HEK293 (cell line): ENCODE data around the gene FBXO3.
A peak's percentile ranks its signal among the peaks of the same experiment; 100 is the strongest.

Experiments
- CTCF ChIA-PET: fragments of 350-600 bp; formaldehyde crosslinking; extraction: SDS; loops from one replicate; lab custom pipeline; 2021; ENCODE audit warnings: antibody characterized with exemption; lab: Yijun Ruan, JAX
- POLR2A ChIA-PET: fragments of 300-600 bp; formaldehyde crosslinking; extraction: SDS; loops from one replicate; lab custom pipeline; 2020; ENCODE audit warnings: antibody characterized with exemption, inconsistent platforms; lab: Yijun Ruan, JAX
- H3K27ac ChIP-seq: fragments of 200-500 bp; sonication (Bioruptor generic); 2 replicates; pipeline ENCODE4 v1.5.1; 2014; ENCODE audit warnings: low read depth, low read length, control low read depth, inconsistent platforms; ENCODE audit errors: extremely low read depth
- H3K36me3 ChIP-seq, 2 experiments: fragments of 200-500 bp in 1 of 2; sonication (Bioruptor generic) in 1 of 2; 1 replicate in 1 of 2; 2 replicates in 1 of 2; pipeline ENCODE4 v1.5.1; 2014 to 2017; ENCODE audit warnings: inconsistent platforms in 2 of 2, low read length in 2 of 2; ENCODE audit not compliant: control insufficient read depth in 2 of 2, insufficient read depth in 1 of 2
- H3K4me1 ChIP-seq: fragments of 200-500 bp; sonication (Bioruptor generic); 2 replicates; pipeline ENCODE4 v1.5.1; 2014; ENCODE audit warnings: mild to moderate bottlenecking, low read length, inconsistent platforms; ENCODE audit not compliant: control insufficient read depth, insufficient read depth
- H3K4me3 ChIP-seq: 2 replicates; pipeline ENCODE4 v1.5.1; 2011; ENCODE audit warnings: low read depth, mild to moderate bottlenecking, control low read depth, low read length, moderate library complexity
- H3K9me3 ChIP-seq: fragments of 200-500 bp; sonication (Bioruptor generic); 2 replicates; pipeline ENCODE4 v1.5.1; 2014; ENCODE audit warnings: low read depth, low read length, inconsistent platforms; ENCODE audit not compliant: control insufficient read depth, insufficient read depth
- KLF16 ChIP-seq: fragments of 450-650 bp; formaldehyde crosslinking; IDR thresholded peaks from 2 replicates; pipeline ENCODE4 v1.5.1; 2017; ENCODE audit warnings: missing biosample characterization, missing genetic modification characterization
- PRDM6 ChIP-seq: fragments of 450-650 bp; formaldehyde crosslinking; IDR thresholded peaks from 2 replicates; pipeline ENCODE4 v1.5.1; 2017; ENCODE audit warnings: missing biosample characterization, missing genetic modification characterization
- SP3 ChIP-seq: fragments of 450-650 bp; formaldehyde crosslinking; IDR thresholded peaks from 2 replicates; pipeline ENCODE4 v1.5.1; 2016; ENCODE audit warnings: missing biosample characterization, missing genetic modification characterization
- ZFP41 ChIP-seq: fragments of 450-650 bp; formaldehyde crosslinking; IDR thresholded peaks from 2 replicates; pipeline ENCODE4 v1.5.1; 2016; ENCODE audit warnings: missing biosample characterization, missing genetic modification characterization, borderline replicate concordance
- ZNF24 ChIP-seq: fragments of 450-650 bp; formaldehyde crosslinking; IDR thresholded peaks from 2 replicates; pipeline ENCODE4 v1.5.1; 2016; ENCODE audit warnings: missing biosample characterization, missing genetic modification characterization
- ZNF274 ChIP-seq, 2 experiments: fragments of 200-500 bp in 1 of 2; fragments of 450-650 bp in 1 of 2; sonication (Bioruptor generic) in 1 of 2; formaldehyde crosslinking in 1 of 2; IDR thresholded peaks; 2 replicates each; pipeline versions ENCODE4 v1.5.1 to v1.6.1; 2014 to 2016; ENCODE audit warnings: borderline replicate concordance in 1 of 2, inconsistent platforms in 1 of 2, low read length in 1 of 2, missing biosample characterization in 1 of 2, missing genetic modification characterization in 1 of 2
- ZNF311 ChIP-seq: fragments of 450-650 bp; formaldehyde crosslinking; IDR thresholded peaks from 2 replicates; pipeline ENCODE4 v1.5.1; 2017; ENCODE audit warnings: missing biosample characterization, missing genetic modification characterization, borderline replicate concordance
- ZNF433 ChIP-seq: fragments of 450-650 bp; formaldehyde crosslinking; IDR thresholded peaks from 2 replicates; pipeline ENCODE4 v1.5.1; 2016; ENCODE audit warnings: missing biosample characterization, missing genetic modification characterization, low read depth
- ZNF544 ChIP-seq: fragments of 450-650 bp; formaldehyde crosslinking; IDR thresholded peaks from 2 replicates; pipeline ENCODE4 v1.5.0; 2017; ENCODE audit warnings: missing biosample characterization, missing genetic modification characterization
- ZNF658 ChIP-seq: fragments of 450-650 bp; formaldehyde crosslinking; IDR thresholded peaks from 2 replicates; pipeline ENCODE4; 2016; ENCODE audit warnings: missing biosample characterization, missing genetic modification characterization
- ZNF677 ChIP-seq: fragments of 450-650 bp; IDR thresholded peaks from 2 replicates; pipeline ENCODE4 v1.5.0; 2018; ENCODE audit warnings: missing biosample characterization, mild to moderate bottlenecking, missing genetic modification characterization, moderate library complexity
- ZSCAN23 ChIP-seq: fragments of 450-650 bp; formaldehyde crosslinking; IDR thresholded peaks from 2 replicates; pipeline ENCODE4 v1.5.1; 2016; ENCODE audit warnings: missing biosample characterization, missing genetic modification characterization
- ZSCAN5A ChIP-seq: fragments of 450-650 bp; formaldehyde crosslinking; IDR thresholded peaks from 2 replicates; pipeline ENCODE4 v1.5.1; 2016; ENCODE audit warnings: missing biosample characterization, missing genetic modification characterization
- TF ChIP-seq, protein P1 (sequence below): fragments of 450-650 bp; formaldehyde crosslinking; IDR thresholded peaks from 2 replicates; pipeline ENCODE4; 2016; ENCODE audit warnings: missing biosample characterization, missing genetic modification characterization
- TF ChIP-seq, protein P2 (sequence below): fragments of 450-650 bp; formaldehyde crosslinking; IDR thresholded peaks from 2 replicates; pipeline ENCODE4 v1.5.1; 2016; ENCODE audit warnings: missing biosample characterization, missing genetic modification characterization
- TF ChIP-seq, protein P3 (sequence below): fragments of 450-650 bp; formaldehyde crosslinking; IDR thresholded peaks from 2 replicates; pipeline ENCODE4 v1.5.1; 2016; ENCODE audit warnings: missing biosample characterization, missing genetic modification characterization

FBXO3 gene

DNA sequence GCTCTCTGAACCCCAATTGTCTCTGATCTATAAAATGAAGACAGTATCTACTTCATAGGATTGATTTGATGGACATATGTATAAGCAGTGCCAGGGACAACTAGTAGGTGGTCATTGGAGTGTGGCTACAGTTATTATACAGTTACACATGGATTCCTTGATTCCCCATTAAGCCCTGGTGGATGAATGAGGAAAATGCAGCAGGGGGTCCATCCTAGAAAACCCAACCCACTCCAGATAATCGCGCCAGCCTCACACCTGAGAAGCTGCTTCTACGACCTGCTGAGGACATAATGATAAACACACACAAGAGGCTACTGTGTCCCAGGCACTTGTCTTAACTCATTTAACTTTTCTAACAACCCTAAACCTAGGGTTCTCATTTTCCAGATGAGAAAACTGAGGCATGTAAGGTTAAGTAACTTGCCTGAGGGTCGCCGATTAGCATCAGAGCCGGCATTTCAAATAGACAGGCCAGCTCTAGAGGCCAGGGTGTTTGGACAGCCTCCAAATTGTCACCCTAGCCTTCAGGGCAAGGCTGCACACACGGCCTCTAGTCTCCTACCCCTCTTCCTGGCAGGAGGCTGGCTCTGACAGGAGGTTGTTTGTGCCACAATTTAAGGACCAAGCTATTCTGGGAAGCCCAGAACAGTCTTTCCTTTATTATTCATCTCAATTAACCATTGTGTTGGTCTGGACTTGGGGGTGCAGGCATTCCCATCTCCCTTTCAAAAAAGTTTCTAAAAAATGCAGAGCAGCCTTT, 69.9 kb downstream of the FBXO3 start:
- Histone ChIP-seq H3K27ac (no peak overlapping the region), H3K4me1 (no peaks in the 10 kb centered on the region), H3K9me3 (no peaks in the 10 kb centered on the region), H3K4me3 (no peak overlapping the region), H3K36me3 (peaks cover 0 to 40% of the 10 kb centered on the region in 2 experiments; a peak in 1 of 3 replicates)
- ChIA-PET POLR2A (interaction anchor here (1.8 kb wide), 1 partner anchor 32 kb away, joined by 7 read pairs; the partner anchor contains the start of gene CD59), CTCF (interaction anchor here (0.7 to 0.9 kb wide), 2 partner anchors 15 to 38 kb away, joined by 3 to 5 read pairs; no protein-coding TSS in a partner anchor)
- no peak for TF ChIP-seq ZNF311 (tag by site-specific recombination)
- no peak for TF ChIP-seq SP3 (tag by site-specific recombination)
- no peak for TF ChIP-seq ZNF24 (tag by site-specific recombination)
- TF ChIP-seq ZFP41 (tag by site-specific recombination): no peak
- TF ChIP-seq, protein P1, sequence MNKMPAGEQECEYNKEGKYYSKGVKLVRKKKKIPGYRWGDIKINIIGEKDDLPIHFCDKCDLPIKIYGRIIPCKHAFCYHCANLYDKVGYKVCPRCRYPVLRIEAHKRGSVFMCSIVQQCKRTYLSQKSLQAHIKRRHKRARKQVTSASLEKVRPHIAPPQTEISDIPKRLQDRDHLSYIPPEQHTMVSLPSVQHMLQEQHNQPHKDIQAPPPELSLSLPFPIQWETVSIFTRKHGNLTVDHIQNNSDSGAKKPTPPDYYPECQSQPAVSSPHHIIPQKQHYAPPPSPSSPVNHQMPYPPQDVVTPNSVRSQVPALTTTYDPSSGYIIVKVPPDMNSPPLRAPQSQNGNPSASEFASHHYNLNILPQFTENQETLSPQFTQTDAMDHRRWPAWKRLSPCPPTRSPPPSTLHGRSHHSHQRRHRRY: no peak
- no peak for TF ChIP-seq ZSCAN5A
- no peak for TF ChIP-seq KLF16 (tag by site-specific recombination)
- TF ChIP-seq, protein P2, sequence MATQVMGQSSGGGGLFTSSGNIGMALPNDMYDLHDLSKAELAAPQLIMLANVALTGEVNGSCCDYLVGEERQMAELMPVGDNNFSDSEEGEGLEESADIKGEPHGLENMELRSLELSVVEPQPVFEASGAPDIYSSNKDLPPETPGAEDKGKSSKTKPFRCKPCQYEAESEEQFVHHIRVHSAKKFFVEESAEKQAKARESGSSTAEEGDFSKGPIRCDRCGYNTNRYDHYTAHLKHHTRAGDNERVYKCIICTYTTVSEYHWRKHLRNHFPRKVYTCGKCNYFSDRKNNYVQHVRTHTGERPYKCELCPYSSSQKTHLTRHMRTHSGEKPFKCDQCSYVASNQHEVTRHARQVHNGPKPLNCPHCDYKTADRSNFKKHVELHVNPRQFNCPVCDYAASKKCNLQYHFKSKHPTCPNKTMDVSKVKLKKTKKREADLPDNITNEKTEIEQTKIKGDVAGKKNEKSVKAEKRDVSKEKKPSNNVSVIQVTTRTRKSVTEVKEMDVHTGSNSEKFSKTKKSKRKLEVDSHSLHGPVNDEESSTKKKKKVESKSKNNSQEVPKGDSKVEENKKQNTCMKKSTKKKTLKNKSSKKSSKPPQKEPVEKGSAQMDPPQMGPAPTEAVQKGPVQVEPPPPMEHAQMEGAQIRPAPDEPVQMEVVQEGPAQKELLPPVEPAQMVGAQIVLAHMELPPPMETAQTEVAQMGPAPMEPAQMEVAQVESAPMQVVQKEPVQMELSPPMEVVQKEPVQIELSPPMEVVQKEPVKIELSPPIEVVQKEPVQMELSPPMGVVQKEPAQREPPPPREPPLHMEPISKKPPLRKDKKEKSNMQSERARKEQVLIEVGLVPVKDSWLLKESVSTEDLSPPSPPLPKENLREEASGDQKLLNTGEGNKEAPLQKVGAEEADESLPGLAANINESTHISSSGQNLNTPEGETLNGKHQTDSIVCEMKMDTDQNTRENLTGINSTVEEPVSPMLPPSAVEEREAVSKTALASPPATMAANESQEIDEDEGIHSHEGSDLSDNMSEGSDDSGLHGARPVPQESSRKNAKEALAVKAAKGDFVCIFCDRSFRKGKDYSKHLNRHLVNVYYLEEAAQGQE (tag by site-specific recombination): no peak
- TF ChIP-seq, protein P3, sequence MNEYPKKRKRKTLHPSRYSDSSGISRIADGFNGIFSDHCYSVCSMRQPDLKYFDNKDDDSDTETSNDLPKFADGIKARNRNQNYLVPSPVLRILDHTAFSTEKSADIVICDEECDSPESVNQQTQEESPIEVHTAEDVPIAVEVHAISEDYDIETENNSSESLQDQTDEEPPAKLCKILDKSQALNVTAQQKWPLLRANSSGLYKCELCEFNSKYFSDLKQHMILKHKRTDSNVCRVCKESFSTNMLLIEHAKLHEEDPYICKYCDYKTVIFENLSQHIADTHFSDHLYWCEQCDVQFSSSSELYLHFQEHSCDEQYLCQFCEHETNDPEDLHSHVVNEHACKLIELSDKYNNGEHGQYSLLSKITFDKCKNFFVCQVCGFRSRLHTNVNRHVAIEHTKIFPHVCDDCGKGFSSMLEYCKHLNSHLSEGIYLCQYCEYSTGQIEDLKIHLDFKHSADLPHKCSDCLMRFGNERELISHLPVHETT: no peak

DNA sequence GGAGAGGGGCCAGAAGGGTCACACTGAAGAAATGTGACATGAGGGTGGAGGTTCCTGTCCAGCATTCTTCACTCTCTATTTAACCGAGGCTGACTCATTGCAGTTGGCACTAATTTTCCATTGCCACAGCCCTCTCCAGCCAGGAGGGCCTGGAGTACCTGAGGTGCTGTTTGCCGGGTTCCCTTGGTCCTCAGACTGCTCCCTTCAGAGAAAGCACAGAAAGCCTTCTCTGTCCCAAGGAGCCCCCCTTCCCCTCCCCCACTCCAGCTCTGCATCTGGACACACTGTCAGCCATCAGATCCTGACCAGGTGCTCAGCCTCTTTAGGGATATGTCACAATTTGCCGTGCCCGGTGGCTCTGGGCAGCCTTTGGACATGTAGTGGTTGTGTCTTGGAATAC, 70.5 kb downstream of the FBXO3 start:
- POLR2A ChIA-PET: no interaction called here
- H3K4me3 ChIP-seq: no peak overlapping the region
- H3K4me1 ChIP-seq: no peaks in the 10 kb centered on the region
- H3K27ac ChIP-seq: no peak overlapping the region
- peaks cover 0 to 33% of the 10 kb centered on the region in 2 experiments; a peak in 1 of 3 replicates for H3K36me3 ChIP-seq
- no peaks in the 10 kb centered on the region for H3K9me3 ChIP-seq
- TF ChIP-seq ZNF544 (tag by site-specific recombination) (no peak), ZNF274 (IDR thresholded peaks at IDR 0.05; ENCODE audit: low read length) (no peak), ZNF274 (tag by site-specific recombination; IDR thresholded peaks at IDR 0.05; ENCODE audit: borderline replicate concordance) (no peak)
- CTCF ChIA-PET: interaction anchor here (0.9 to 1.5 kb wide), 2 partner anchors 15 to 39 kb away, joined by 3 to 6 read pairs; no protein-coding TSS in a partner anchor

- no peak overlapping the region for H3K4me3 ChIP-seq
- H3K36me3 ChIP-seq: peaks cover 0 to 29% of the 10 kb centered on the region in 2 experiments; a peak in 1 of 3 replicates
- CTCF ChIA-PET: interaction anchor here (1.5 kb wide), 1 partner anchor 15 kb away, joined by 6 read pairs; no protein-coding TSS in a partner anchor
- TF ChIP-seq ZSCAN23 (tag by site-specific recombination) (no peak), ZNF658 (tag by site-specific recombination) (no peak), ZNF433 (no peak), PRDM6 (tag by site-specific recombination) (0 out of 2 replicates have a peak, but pooled peaks have one; percentile 7), ZNF677 (tag by site-specific recombination) (no peak)
- POLR2A ChIA-PET: no interaction called here
- no peak overlapping the region for H3K27ac ChIP-seq
- H3K4me1 ChIP-seq: no peaks in the 10 kb centered on the region
- H3K9me3 ChIP-seq: no peaks in the 10 kb centered on the region
These were observed 71.1 kb downstream of the FBXO3 start for GRCh38 chr11:33703234-33703633.
